ENCODE measurements around the gene CALR3.
"Not testable (repeated sequence)": the region's sequence is repeated elsewhere in the genome, so short reads cannot be mapped to it uniquely, and the experiment has no call there.

CALR3 gene

GRCh38 chr19:16497042-16497441, 1.1 kb upstream of the CALR3 start:
- ATAC-seq (replicated peaks) (no peak), DNase-seq (no peak)
- H3K4me3 Mint-ChIP-seq, result peak overlapping the region; percentile 49 to 97
- no peaks in the 10 kb centered on the region for H3K27me3 Mint-ChIP-seq
- H3K36me3 Mint-ChIP-seq (ENCODE audit: insufficient read depth), result peaks cover 9% of the 10 kb centered on the region
- H3K27ac Mint-ChIP-seq, result peak overlapping the region in 1 of 2 donors; percentile 90
- no peaks in the 10 kb centered on the region for H3K9me3 Mint-ChIP-seq
- H3K4me1 Mint-ChIP-seq (ENCODE audit: low read depth in 2 of 2), result peaks cover 6 to 13% of the 10 kb centered on the region in 2 donors

DNA sequence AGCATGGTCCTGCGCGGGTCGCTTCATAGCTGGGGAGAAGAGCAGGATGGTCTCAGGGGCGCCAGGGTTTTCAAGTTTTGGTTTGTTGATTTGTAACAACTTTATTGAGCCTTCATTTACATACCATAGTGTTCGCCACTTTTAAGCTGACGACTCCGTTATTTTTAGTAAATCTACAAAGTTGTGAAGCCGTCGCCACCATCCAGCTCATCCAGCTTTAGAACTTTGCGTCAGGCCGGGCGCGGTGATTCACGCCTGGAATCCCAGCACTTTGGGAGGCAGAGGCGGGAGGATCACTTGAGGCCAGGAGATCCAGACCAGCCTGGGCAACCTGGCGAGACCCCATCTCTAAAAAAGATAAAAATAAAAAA, 631 bp upstream of the CALR3 start:
- Mint-ChIP-seq H3K4me1 (ENCODE audit: low read depth in 2 of 2) (peaks cover 6 to 13% of the 10 kb centered on the region in 2 donors), H3K36me3 (ENCODE audit: insufficient read depth) (peaks cover 9% of the 10 kb centered on the region), H3K27ac (peak overlapping the region; percentile 90 to 97), H3K9me3 (no peaks in the 10 kb centered on the region), H3K4me3 (peak overlapping the region; percentile 83 to 97), H3K27me3 (no peaks in the 10 kb centered on the region)
- no peak for ATAC-seq (replicated peaks)
- DNase-seq, result no peak

GRCh38 chr19:16486476-16486875, 9.5 kb downstream of the CALR3 start:
- DNase-seq; H3K4me1 Mint-ChIP-seq (ENCODE audit: low read depth in 2 of 2); H3K27ac Mint-ChIP-seq; H3K9me3 Mint-ChIP-seq; H3K36me3 Mint-ChIP-seq (ENCODE audit: insufficient read depth); H3K27me3 Mint-ChIP-seq; H3K4me3 Mint-ChIP-seq; ATAC-seq (replicated peaks): not testable (repeated sequence)

GRCh38 chr19:16482745-16483144, 13.2 kb downstream of the CALR3 start:
- Mint-ChIP-seq H3K9me3 (no peaks in the 10 kb centered on the region), H3K36me3 (ENCODE audit: insufficient read depth) (no peaks in the 10 kb centered on the region), H3K4me1 (ENCODE audit: low read depth in 2 of 2) (no peaks in the 10 kb centered on the region), H3K27me3 (no peaks in the 10 kb centered on the region), H3K27ac (no peak overlapping the region), H3K4me3 (no peak overlapping the region)
- no peak for ATAC-seq (replicated peaks)
- DNase-seq, result no peak

GRCh38 chr19:16477311-16477710, 18.7 kb downstream of the CALR3 start:
- Mint-ChIP-seq H3K27ac (no peak overlapping the region), H3K9me3 (no peaks in the 10 kb centered on the region), H3K36me3 (ENCODE audit: insufficient read depth) (no peaks in the 10 kb centered on the region), H3K27me3 (no peaks in the 10 kb centered on the region), H3K4me1 (ENCODE audit: low read depth in 2 of 2) (no peaks in the 10 kb centered on the region), H3K4me3 (no peak overlapping the region)
- ATAC-seq (replicated peaks) (no peak), DNase-seq (no peak)

- Mint-ChIP-seq H3K9me3 (no peaks in the 10 kb centered on the region), H3K4me1 (ENCODE audit: low read depth in 2 of 2) (no peaks in the 10 kb centered on the region), H3K27ac (no peak overlapping the region), H3K36me3 (ENCODE audit: insufficient read depth) (no peaks in the 10 kb centered on the region), H3K4me3 (no peak overlapping the region), H3K27me3 (no peaks in the 10 kb centered on the region)
- ATAC-seq (replicated peaks) (no peak), DNase-seq (no peak)
These were observed 19.6 kb downstream of the CALR3 start for GRCh38 chr19:16476401-16476800.

GRCh38 chr19:16473875-16474392, 22.0 kb downstream of the CALR3 start:
- Mint-ChIP-seq H3K4me3 (no peak overlapping the region), H3K9me3 (no peaks in the 10 kb centered on the region), H3K27ac (no peak overlapping the region)

GRCh38 chr19:16472992-16473391, 23.0 kb downstream of the CALR3 start:
- H3K4me3 Mint-ChIP-seq, result peak overlapping the region; percentile 63 to 82

More at GRCh38 chr19:16473875-16474392, 22.0 kb downstream of the CALR3 start:
- Mint-ChIP-seq H3K27me3 (no peaks in the 10 kb centered on the region), H3K4me1 (ENCODE audit: low read depth in 2 of 2) (peaks cover 16 to 20% of the 10 kb centered on the region in 2 donors), H3K36me3 (ENCODE audit: insufficient read depth) (no peaks in the 10 kb centered on the region)
- ATAC-seq (replicated peaks) (no peak), DNase-seq (no peak)

GRCh38 chr19:16472559-16472899, 23.4 kb downstream of the CALR3 start:
- H3K27me3 Mint-ChIP-seq; H3K9me3 Mint-ChIP-seq; ATAC-seq (replicated peaks); DNase-seq; H3K27ac Mint-ChIP-seq; H3K36me3 Mint-ChIP-seq (ENCODE audit: insufficient read depth): not testable (repeated sequence)
- peak overlapping the region; percentile 63 to 82 for H3K4me3 Mint-ChIP-seq
- peaks cover 27 to 32% of the 10 kb centered on the region in 2 donors for H3K4me1 Mint-ChIP-seq (ENCODE audit: low read depth in 2 of 2)

More at GRCh38 chr19:16472992-16473391, 23.0 kb downstream of the CALR3 start:
- ATAC-seq (replicated peaks) (no peak), DNase-seq (no peak)
- H3K27me3 Mint-ChIP-seq, result no peaks in the 10 kb centered on the region
- H3K27ac Mint-ChIP-seq, result no peak overlapping the region
- no peaks in the 10 kb centered on the region for H3K9me3 Mint-ChIP-seq
- no peaks in the 10 kb centered on the region for H3K36me3 Mint-ChIP-seq (ENCODE audit: insufficient read depth)
- H3K4me1 Mint-ChIP-seq (ENCODE audit: low read depth in 2 of 2), result peaks cover 23 to 28% of the 10 kb centered on the region in 2 donors

DNA sequence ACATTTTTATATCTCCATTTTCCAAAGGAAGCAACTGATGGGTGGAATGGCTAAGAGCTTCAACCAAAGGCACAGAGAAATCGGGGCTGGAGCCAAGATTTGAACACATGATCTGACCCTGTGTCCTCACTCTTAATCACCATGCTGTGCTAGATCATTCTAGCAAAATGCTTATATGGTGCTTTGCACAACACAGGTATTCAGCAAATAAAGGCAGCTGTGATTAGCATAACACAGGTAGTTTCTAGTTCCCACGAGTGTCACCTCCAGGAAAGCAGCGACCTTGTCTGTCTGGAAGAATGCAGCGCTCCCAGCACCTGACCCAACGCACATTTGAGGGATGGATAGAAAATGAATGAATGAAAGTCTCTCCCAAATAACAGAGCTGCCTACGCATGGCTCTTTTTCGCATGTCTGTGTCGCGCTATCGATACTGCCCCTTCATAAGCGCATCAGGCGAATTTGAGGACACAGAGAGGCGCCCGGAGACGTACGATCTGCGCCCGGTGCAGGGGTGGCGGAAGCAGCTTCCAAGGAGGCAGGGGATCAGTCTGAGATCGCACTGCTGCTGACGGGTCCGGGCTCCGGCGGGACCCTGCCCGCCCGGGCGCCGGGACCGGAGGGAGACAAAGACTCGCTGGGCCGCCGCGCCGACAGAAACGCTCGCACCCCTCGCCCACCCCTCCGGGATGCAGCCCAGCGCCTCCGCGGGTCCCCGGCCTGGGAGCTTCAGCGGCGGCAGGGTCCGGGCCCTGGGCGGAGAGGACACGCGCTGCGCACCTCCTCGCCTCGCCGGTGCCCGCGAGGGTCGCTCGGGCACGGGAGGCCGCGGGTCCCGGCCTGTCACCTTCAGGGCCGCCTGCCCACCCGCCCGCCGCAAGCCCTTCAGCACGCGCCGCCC, 24.8 kb downstream of the CALR3 start:
- Mint-ChIP-seq H3K4me3 (peak overlapping the region; percentile 70 to 82), H3K4me1 (ENCODE audit: low read depth in 2 of 2) (peaks cover 36 to 40% of the 10 kb centered on the region in 2 donors), H3K27me3 (no peaks in the 10 kb centered on the region), H3K36me3 (ENCODE audit: insufficient read depth) (peaks cover 2% of the 10 kb centered on the region), H3K9me3 (no peaks in the 10 kb centered on the region), H3K27ac (peak overlapping the region in 1 of 2 donors; percentile 41)
- ATAC-seq (replicated peaks) (peak; percentile 24), DNase-seq (peak in 2 of 3 experiments; percentile 7 to 26)

DNA sequence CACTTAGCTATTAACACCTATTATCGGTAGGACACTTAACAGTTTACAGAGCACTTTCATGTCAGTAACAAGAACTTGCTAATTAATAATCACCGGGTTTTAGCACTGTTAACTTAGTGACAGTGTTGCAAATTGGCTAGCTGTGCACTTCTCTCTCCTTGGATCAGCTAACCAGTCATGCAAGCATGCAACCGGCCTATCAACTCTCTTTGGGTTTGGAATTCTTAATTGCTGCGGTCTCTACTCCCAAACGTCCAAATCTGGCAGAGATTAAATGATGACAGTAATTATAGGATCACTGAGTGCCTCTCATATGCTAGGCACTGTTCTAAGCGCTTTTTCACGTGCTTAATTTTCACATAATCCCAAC, 25.4 kb downstream of the CALR3 start:
- no peak for ATAC-seq (replicated peaks)
- H3K27ac Mint-ChIP-seq, result peak overlapping the region in 1 of 2 donors; percentile 41
- H3K9me3 Mint-ChIP-seq, result no peaks in the 10 kb centered on the region
- peaks cover 2% of the 10 kb centered on the region for H3K36me3 Mint-ChIP-seq (ENCODE audit: insufficient read depth)
- no peaks in the 10 kb centered on the region for H3K27me3 Mint-ChIP-seq
- peaks cover 37 to 43% of the 10 kb centered on the region in 2 donors for H3K4me1 Mint-ChIP-seq (ENCODE audit: low read depth in 2 of 2)
- peak overlapping the region; percentile 70 to 82 for H3K4me3 Mint-ChIP-seq
- no peak for DNase-seq

DNA sequence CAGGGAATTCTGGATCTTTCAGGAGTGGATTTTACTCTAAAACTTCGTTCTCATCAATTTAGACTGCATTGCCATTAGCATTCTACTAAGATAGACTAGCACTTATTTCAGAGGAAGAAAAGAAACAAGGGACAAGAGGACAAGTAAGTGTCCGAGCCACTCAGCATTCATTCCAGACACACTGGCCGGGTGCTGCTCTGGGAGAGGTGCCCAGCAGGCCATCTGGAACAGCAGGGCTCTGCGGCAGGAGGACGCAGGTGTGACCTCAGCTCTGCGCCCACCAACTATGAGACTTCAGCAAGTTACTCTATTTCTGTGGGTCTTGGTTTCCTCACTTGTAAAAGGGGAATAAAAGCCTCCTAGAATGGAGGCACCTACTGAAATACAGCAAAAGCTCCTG, 28.4 kb downstream of the CALR3 start:
- Mint-ChIP-seq H3K4me1 (ENCODE audit: low read depth in 2 of 2) (peaks cover 52 to 63% of the 10 kb centered on the region in 2 donors), H3K27ac (peak overlapping the region; percentile 75 to 90), H3K27me3 (no peaks in the 10 kb centered on the region), H3K36me3 (ENCODE audit: insufficient read depth) (peaks cover 3% of the 10 kb centered on the region), H3K4me3 (no peak overlapping the region), H3K9me3 (no peaks in the 10 kb centered on the region)
- ATAC-seq (replicated peaks), result no peak
- DNase-seq, result no peak

- ATAC-seq (replicated peaks); H3K36me3 Mint-ChIP-seq (ENCODE audit: insufficient read depth); H3K27me3 Mint-ChIP-seq; DNase-seq; H3K4me3 Mint-ChIP-seq; H3K9me3 Mint-ChIP-seq: not testable (repeated sequence)
- H3K4me1 Mint-ChIP-seq (ENCODE audit: low read depth in 2 of 2), result peaks cover 57 to 66% of the 10 kb centered on the region in 2 donors
- H3K27ac Mint-ChIP-seq, result peak overlapping the region; percentile 75 to 90
These were observed 29.1 kb downstream of the CALR3 start for GRCh38 chr19:16466802-16467427.

- Mint-ChIP-seq H3K36me3 (ENCODE audit: insufficient read depth) (peaks cover 6% of the 10 kb centered on the region), H3K27ac (peak overlapping the region in 1 of 2 donors; percentile 31), H3K9me3 (no peaks in the 10 kb centered on the region), H3K4me1 (ENCODE audit: low read depth in 2 of 2) (peaks cover 57 to 60% of the 10 kb centered on the region in 2 donors), H3K4me3 (no peak overlapping the region), H3K27me3 (no peaks in the 10 kb centered on the region)
- DNase-seq, result no peak
- ATAC-seq (replicated peaks), result no peak
These were observed 30.7 kb downstream of the CALR3 start for GRCh38 chr19:16465239-16465638.

Data from effector memory CD8-positive, alpha-beta T cell (primary cell).